ENCODE data around the gene SURF4.

The SURF4 gene

DNA sequence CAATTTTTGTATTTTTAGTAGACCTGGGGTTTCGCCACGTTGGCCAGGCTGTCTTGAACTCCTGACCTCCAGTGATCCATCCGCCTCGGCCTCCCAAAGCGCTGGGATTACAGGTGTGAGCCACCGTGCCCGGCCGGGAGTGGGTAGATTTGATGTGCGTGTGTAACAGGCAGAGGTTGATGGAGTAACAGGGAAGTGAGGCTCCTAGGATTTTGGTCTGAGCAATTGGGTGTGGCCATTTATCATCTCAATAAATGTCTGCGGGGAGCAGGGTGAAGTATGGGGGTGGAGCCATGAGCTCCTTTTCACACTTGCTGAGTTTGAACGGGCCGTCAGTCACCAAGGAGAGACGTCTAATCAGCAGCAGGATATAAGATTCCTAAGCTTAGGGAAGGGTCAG, 43.1 kb upstream of the SURF4 start:
- DNase-seq (ENCODE audit: low read depth) = no peak
- TF ChIP-seq, protein P1, sequence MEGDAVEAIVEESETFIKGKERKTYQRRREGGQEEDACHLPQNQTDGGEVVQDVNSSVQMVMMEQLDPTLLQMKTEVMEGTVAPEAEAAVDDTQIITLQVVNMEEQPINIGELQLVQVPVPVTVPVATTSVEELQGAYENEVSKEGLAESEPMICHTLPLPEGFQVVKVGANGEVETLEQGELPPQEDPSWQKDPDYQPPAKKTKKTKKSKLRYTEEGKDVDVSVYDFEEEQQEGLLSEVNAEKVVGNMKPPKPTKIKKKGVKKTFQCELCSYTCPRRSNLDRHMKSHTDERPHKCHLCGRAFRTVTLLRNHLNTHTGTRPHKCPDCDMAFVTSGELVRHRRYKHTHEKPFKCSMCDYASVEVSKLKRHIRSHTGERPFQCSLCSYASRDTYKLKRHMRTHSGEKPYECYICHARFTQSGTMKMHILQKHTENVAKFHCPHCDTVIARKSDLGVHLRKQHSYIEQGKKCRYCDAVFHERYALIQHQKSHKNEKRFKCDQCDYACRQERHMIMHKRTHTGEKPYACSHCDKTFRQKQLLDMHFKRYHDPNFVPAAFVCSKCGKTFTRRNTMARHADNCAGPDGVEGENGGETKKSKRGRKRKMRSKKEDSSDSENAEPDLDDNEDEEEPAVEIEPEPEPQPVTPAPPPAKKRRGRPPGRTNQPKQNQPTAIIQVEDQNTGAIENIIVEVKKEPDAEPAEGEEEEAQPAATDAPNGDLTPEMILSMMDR (conservative IDR thresholded peaks at IDR 0.05; ENCODE audit: low read length) = no peak
- H3K4me3 ChIP-seq (ENCODE audit: low read length) = no peak overlapping the region; the same call in 1 of the 2 replicates

GRCh38 chr9:133417541-133418461, 41.9 kb upstream of the SURF4 start, which contains the start of gene REXO4:
TSS of gene REXO4 (minus strand) at chr9:133418010. CDS start at chr9:133417844, 166 bp downstream.
- DNase-seq (ENCODE audit: low read depth) = peak; percentile 86
- H3K4me3 ChIP-seq (ENCODE audit: low read length) = peak within 1 kb of the TSS; percentile 84
- TF ChIP-seq, protein P1 (conservative IDR thresholded peaks at IDR 0.05; ENCODE audit: low read length) = no peak

GRCh38 chr9:133415170-133415569, 39.3 kb upstream of the SURF4 start:
- TF ChIP-seq, protein P1 (conservative IDR thresholded peaks at IDR 0.05; ENCODE audit: low read length) = no peak
- DNase-seq (ENCODE audit: low read depth) = no peak
- H3K4me3 ChIP-seq (ENCODE audit: low read length) = no peak overlapping the region

GRCh38 chr9:133408042-133408441, 32.2 kb upstream of the SURF4 start:
- H3K4me3 ChIP-seq (ENCODE audit: low read length) = no peak overlapping the region
- TF ChIP-seq, protein P1 (conservative IDR thresholded peaks at IDR 0.05; ENCODE audit: low read length) = no peak
- no peak for DNase-seq (ENCODE audit: low read depth)

GRCh38 chr9:133406480-133407307, 30.8 kb upstream of the SURF4 start:
- TF ChIP-seq, protein P1 (conservative IDR thresholded peaks at IDR 0.05; ENCODE audit: low read length) = peak; percentile 87
- no peak overlapping the region for H3K4me3 ChIP-seq (ENCODE audit: low read length)
- DNase-seq (ENCODE audit: low read depth) = peak; percentile 67

DNA sequence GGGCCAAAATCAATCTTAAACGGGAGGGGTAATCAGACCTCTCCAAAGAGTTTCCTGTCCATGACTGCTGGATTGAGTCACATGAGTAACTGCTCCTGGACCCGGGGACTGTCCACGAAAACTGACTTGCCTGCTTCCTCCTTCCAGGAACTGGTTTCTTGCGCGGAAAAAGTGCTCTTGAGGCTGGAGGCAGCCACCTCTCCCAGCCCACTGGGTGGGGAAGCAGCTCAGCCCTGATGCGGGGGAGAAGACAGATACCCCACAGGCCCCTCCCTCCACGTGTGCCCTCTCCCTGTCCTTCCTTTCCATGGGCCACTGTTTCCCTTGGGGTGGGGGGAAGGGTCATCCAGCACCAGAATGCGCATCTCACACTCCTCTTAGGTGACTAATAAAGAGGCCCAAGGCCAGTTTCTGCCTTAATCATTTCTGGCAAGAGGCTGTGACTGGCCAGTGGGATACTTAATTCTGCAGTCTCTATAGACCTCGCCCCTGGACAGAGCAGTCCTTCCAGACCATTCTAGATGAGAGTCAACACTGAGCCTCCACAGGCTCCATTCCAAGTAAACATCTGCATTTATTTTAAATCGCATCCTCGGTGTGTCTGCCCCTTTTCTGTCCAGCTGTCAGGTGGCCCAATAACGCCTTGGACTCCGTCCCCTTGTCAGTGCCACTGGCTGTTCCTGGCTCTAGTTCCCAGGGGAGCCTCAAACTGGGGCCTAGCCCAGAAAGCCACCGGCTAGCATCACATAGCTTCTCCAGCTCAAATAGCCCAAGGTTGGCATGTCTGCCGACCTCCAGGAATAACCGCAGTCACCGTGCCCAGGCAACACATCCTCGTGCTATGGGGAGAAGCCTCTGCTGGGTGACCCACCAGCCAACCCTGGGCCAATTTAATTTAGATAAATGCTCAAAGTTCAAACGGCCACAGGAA, 29.9 kb upstream of the SURF4 start:
- TF ChIP-seq, protein P1 (conservative IDR thresholded peaks at IDR 0.05; ENCODE audit: low read length) = no peak
- no peak overlapping the region for H3K4me3 ChIP-seq (ENCODE audit: low read length)
- DNase-seq (ENCODE audit: low read depth) = no peak
